HG03354 (cell line): ENCODE data around the gene CD2AP.
"Not testable (repeated sequence)": the region's sequence is repeated elsewhere in the genome, so short reads cannot be mapped to it uniquely, and the experiment has no call there.

Experiments
- ATAC-seq: cut with Tn5 transposase; IDR thresholded peaks from one replicate; pipeline ENCODE4 v1.9.1; 2021; ENCODE audit warnings: mild to moderate bottlenecking; ENCODE audit not compliant: unreplicated experiment, poor library complexity, severe bottlenecking

The CD2AP gene

GRCh38 chr6:47621838-47622449 is 144.4 kb downstream of the CD2AP start:
- no peak for ATAC-seq

- ATAC-seq = no peak
Observed at GRCh38 chr6:47626782-47627181, 149.2 kb downstream of the CD2AP start.

- ATAC-seq = no peak
Observed at GRCh38 chr6:47628448-47629272, 151.1 kb downstream of the CD2AP start.

GRCh38 chr6:47629954-47630353 is 152.4 kb downstream of the CD2AP start:
- no peak for ATAC-seq

- no peak for ATAC-seq
Observed at GRCh38 chr6:47630587-47630986, 153.0 kb downstream of the CD2AP start.

GRCh38 chr6:47631269-47631772 is 153.7 kb downstream of the CD2AP start:
- ATAC-seq = peak; percentile 78

GRCh38 chr6:47631797-47632196 is 154.2 kb downstream of the CD2AP start:
- ATAC-seq = no peak

GRCh38 chr6:47633141-47633540 is 155.6 kb downstream of the CD2AP start:
- no peak for ATAC-seq

GRCh38 chr6:47634210-47635047 is 156.8 kb downstream of the CD2AP start:
- no peak for ATAC-seq

GRCh38 chr6:47646689-47647088 is 169.1 kb downstream of the CD2AP start:
- no peak for ATAC-seq

GRCh38 chr6:47647188-47647587 is 169.6 kb downstream of the CD2AP start:
- no peak for ATAC-seq

GRCh38 chr6:47647626-47648025 is 170.0 kb downstream of the CD2AP start:
- ATAC-seq = not testable (repeated sequence)

GRCh38 chr6:47648031-47648430 is 170.4 kb downstream of the CD2AP start:
- no peak for ATAC-seq

- ATAC-seq = peak; percentile 56
Observed at GRCh38 chr6:47650553-47651432, 173.2 kb downstream of the CD2AP start.

GRCh38 chr6:47651505-47651944 is 173.9 kb downstream of the CD2AP start:
- ATAC-seq = no peak

- ATAC-seq = no peak
Observed at GRCh38 chr6:47653706-47654105, 176.1 kb downstream of the CD2AP start.

GRCh38 chr6:47654255-47654654 is 176.7 kb downstream of the CD2AP start:
- no peak for ATAC-seq

- no peak for ATAC-seq
Observed at GRCh38 chr6:47655719-47656595, 178.4 kb downstream of the CD2AP start.
